ENCODE results near the gene DOLPP1.
"Not testable (repeated sequence)": the region's sequence is repeated elsewhere in the genome, so short reads cannot be mapped to it uniquely, and the experiment has no call there.

GRCh38 chr9:129035838-129036237 lies 45.1 kb upstream of the DOLPP1 start:
- not testable (repeated sequence) for TF ChIP-seq CTCF (IDR thresholded peaks at IDR 0.05); POLR2AphosphoS5 (IDR thresholded peaks at IDR 0.05; ENCODE audit: low read depth, low read length); REST (IDR thresholded peaks at IDR 0.05; ENCODE audit: insufficient read depth in 1 of 2, low read depth in 2 of 2, low read length in 1 of 2); SIN3A (IDR thresholded peaks at IDR 0.05; ENCODE audit: borderline replicate concordance, insufficient read depth, low read depth, low read length)

Data from Panc1 (cell line).